CD8-positive, alpha-beta memory T cell (primary cell): ENCODE data around the gene RFTN1. TPM values are rescaled to one million over a fixed set of nuclear protein-coding genes. Genes with fewer than 3 reads are reported as not detected.
A peak's percentile ranks its signal among the peaks of the same experiment; 100 is the strongest.

Experiments used
- CTCF ChIA-PET: fragments of 350-600 bp; sonication (Branson Sonifier 250); formaldehyde crosslinking; loops from one replicate; lab custom pipeline; 2021; ENCODE audit warnings: antibody characterized with exemption; lab: Charles Lee
- POLR2A ChIA-PET: fragments of 350-600 bp; sonication (Branson Sonifier 250); formaldehyde crosslinking; loops from one replicate; lab custom pipeline; 2021; ENCODE audit warnings: antibody characterized with exemption; lab: Charles Lee
- DNase-seq, 5 donors: peaks; one replicate each; pipeline versions ENCODE4 v3.0.0 to v3.0.0-alpha.2; 2020 to 2022; ENCODE audit warnings: mixed read lengths in 1 of 5
- H3K27ac ChIP-seq: one replicate; pipeline ENCODE4 v1.7.0; 2013; ENCODE audit warnings: low read depth, mild to moderate bottlenecking, low read length, moderate library complexity
- H3K27me3 ChIP-seq: 2 replicates; pipeline ENCODE4 v1.7.0; 2013; ENCODE audit warnings: low read length, mild to moderate bottlenecking; ENCODE audit not compliant: insufficient read depth, poor library complexity, severe bottlenecking
- H3K36me3 ChIP-seq: 2 replicates; pipeline ENCODE4 v1.7.0; 2013; ENCODE audit warnings: mild to moderate bottlenecking, low read length, moderate library complexity; ENCODE audit not compliant: insufficient read depth
- H3K4me1 ChIP-seq: 2 replicates; pipeline ENCODE4 v1.7.0; 2013; ENCODE audit warnings: mild to moderate bottlenecking, low read length, moderate library complexity; ENCODE audit not compliant: insufficient read depth
- H3K4me3 ChIP-seq: 2 replicates; pipeline ENCODE4 v1.7.0; 2013; ENCODE audit warnings: mild to moderate bottlenecking, low read length
- H3K9me3 ChIP-seq: 2 replicates; pipeline ENCODE4 v1.7.0; 2013; ENCODE audit warnings: mild to moderate bottlenecking, low read length
- H3K27ac Mint-ChIP-seq, 8 donors: one replicate each; pipeline ENCODE4 v1.8.0; 2020 to 2021; ENCODE audit warnings: mixed read lengths in 8 of 8, mild to moderate bottlenecking in 6 of 8, inconsistent platforms in 3 of 8, moderate library complexity in 3 of 8
- H3K27me3 Mint-ChIP-seq, 2 donors: one replicate each; pipeline ENCODE4 v1.8.0; 2020 to 2021; ENCODE audit warnings: mixed read lengths in 2 of 2, mild to moderate bottlenecking in 1 of 2, moderate library complexity in 1 of 2
- H3K36me3 Mint-ChIP-seq, 3 donors: one replicate each; pipeline ENCODE4 v1.8.0; 2020 to 2021; ENCODE audit warnings: mixed read lengths in 3 of 3, inconsistent platforms in 1 of 3, mild to moderate bottlenecking in 1 of 3
- H3K4me1 Mint-ChIP-seq, 3 donors: one replicate each; pipeline ENCODE4 v1.8.0; 2020 to 2021; ENCODE audit warnings: mixed read lengths in 3 of 3, inconsistent platforms in 1 of 3, mild to moderate bottlenecking in 1 of 3
- H3K4me3 Mint-ChIP-seq, 7 donors: one replicate each; pipeline ENCODE4 v1.8.0; 2020 to 2021; ENCODE audit warnings: mixed read lengths in 7 of 7, mild to moderate bottlenecking in 6 of 7, moderate library complexity in 4 of 7, inconsistent platforms in 2 of 7
- H3K9me3 Mint-ChIP-seq, 5 donors: one replicate each; pipeline ENCODE4 v1.8.0; 2020 to 2022; ENCODE audit warnings: mixed read lengths in 5 of 5, mild to moderate bottlenecking in 3 of 5, moderate library complexity in 2 of 5, inconsistent platforms in 1 of 5
- polyA plus RNA-seq: library from polyadenylated mRNA; unstranded; fragments of 300-500 nt; fragmentation: Illumina TruSeq; gene quantifications from one replicate; pipeline ENCODE4 v1.2.3, GENCODE V29; 2021
- total RNA-seq, 2 experiments: library from RNA; stranded (reverse); gene quantifications; one replicate each; pipeline ENCODE4 v1.2.3, GENCODE V29; 2021

Gene RFTN1
- total and polyA plus RNA-seq, 3 experiments from 2014 or later = 87.4 to 126 (median 125) TPM

GRCh38 chr3:16288664-16289063 lies 224.8 kb downstream of the RFTN1 start:
- peak overlapping the region; percentile 84 for H3K27ac ChIP-seq
- ChIA-PET POLR2A (interaction anchor here (0.6 to 1.3 kb wide), 5 partner anchors 15 to 262 kb away, joined by 3 to 4 read pairs (median 3); no protein-coding TSS in a partner anchor), CTCF (interaction anchor here (0.7 to 9.8 kb wide), 14 partner anchors 11 to 262 kb away, joined by 3 to 286 read pairs (median 4); partner anchors contain the start of genes DPH3 and OXNAD1)
- H3K4me3 ChIP-seq = peak overlapping the region; percentile 93
- H3K4me1 Mint-ChIP-seq = peaks cover 67 to 89% (median 84%) of the 10 kb centered on the region in 3 donors
- peak overlapping the region; percentile 84 to 98 (median 92) for H3K4me3 Mint-ChIP-seq
- no peaks in the 10 kb centered on the region for H3K36me3 ChIP-seq
- no peaks in the 10 kb centered on the region for H3K27me3 Mint-ChIP-seq
- no peaks in the 10 kb centered on the region for H3K27me3 ChIP-seq
- peaks cover 0 to 4% (median 4%) of the 10 kb centered on the region in 5 donors for H3K9me3 Mint-ChIP-seq
- no peak for DNase-seq
- H3K9me3 ChIP-seq = no peaks in the 10 kb centered on the region
- peaks cover 65% of the 10 kb centered on the region for H3K4me1 ChIP-seq
- peak overlapping the region; percentile 85 to 98 (median 94) for H3K27ac Mint-ChIP-seq
- peaks cover 8 to 39% (median 10%) of the 10 kb centered on the region in 3 donors for H3K36me3 Mint-ChIP-seq

DNA sequence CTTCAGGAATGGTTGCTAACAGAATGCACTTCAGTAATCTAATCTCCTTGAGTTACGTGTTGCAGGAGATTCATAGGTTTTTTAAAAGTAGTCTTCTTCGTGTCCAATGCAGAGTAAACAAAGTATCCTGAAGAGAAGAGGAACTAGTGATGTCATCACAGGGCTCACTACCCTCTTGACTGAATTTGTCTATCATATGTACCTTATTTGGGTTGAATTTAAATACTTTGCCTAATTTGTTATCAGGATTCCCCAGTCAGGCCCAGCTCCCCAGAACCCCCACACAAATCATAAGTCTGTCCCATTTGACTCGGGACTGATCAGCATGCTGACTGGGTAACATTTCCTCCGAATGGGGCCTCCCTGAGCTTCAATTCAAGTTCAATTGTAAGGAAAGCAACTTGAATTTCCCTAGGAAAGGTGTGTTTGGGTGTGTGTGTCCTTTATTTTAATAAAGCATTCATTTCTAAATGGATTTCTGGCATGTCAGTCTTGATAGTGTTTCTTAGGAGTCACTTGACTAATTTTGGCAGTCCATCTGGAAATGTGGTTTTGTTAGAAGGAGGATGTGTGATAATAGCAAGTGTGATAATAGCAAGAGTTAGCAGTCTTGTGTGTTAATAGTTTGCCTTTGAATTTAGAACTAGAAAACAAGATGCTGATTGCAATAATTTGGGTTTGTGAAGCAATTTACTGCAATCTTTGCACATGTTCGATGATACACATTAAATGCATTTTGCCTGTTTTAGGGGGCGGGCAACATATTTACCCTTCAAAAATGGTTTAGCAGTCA lies 226.6 kb downstream of the RFTN1 start:
- no peaks in the 10 kb centered on the region for H3K36me3 ChIP-seq
- ChIA-PET POLR2A (interaction anchor here (0.6 to 2.7 kb wide), 11 partner anchors 8 to 229 kb away, joined by 3 to 19 read pairs (median 5); partner anchors contain the start of genes DPH3 and OXNAD1), CTCF (interaction anchor here (0.8 to 3.4 kb wide), 12 partner anchors 12 to 264 kb away, joined by 3 to 20 read pairs (median 6); partner anchors contain the start of genes DPH3 and OXNAD1)

GRCh38 chr3:16286161-16286560 lies 227.3 kb downstream of the RFTN1 start:
- Histone ChIP-seq H3K9me3 (no peaks in the 10 kb centered on the region), H3K4me1 (peaks cover 44% of the 10 kb centered on the region), H3K4me3 (peak overlapping the region; percentile 93), H3K36me3 (no peaks in the 10 kb centered on the region), H3K27me3 (no peaks in the 10 kb centered on the region), H3K27ac (peak overlapping the region; percentile 84)
- peak overlapping the region; percentile 84 to 98 (median 92) for H3K4me3 Mint-ChIP-seq
- POLR2A ChIA-PET = interaction anchor here (0.8 to 2.7 kb wide), 11 partner anchors 9 to 230 kb away, joined by 3 to 19 read pairs (median 5); partner anchors contain the start of genes DPH3 and OXNAD1
- CTCF ChIA-PET = interaction anchor here (0.7 to 3.4 kb wide), 14 partner anchors 11 to 264 kb away, joined by 3 to 20 read pairs (median 5); partner anchors contain the start of genes DPH3 and OXNAD1
- peak overlapping the region; percentile 85 to 98 (median 94) for H3K27ac Mint-ChIP-seq
- H3K9me3 Mint-ChIP-seq = no peaks in the 10 kb centered on the region
- no peaks in the 10 kb centered on the region for H3K27me3 Mint-ChIP-seq
- H3K4me1 Mint-ChIP-seq = peaks cover 51 to 72% (median 66%) of the 10 kb centered on the region in 3 donors
- peak; percentile 34 to 87 (median 83) for DNase-seq
- H3K36me3 Mint-ChIP-seq = peaks cover 5 to 29% (median 8%) of the 10 kb centered on the region in 3 donors

More for the DNA sequence above, 226.6 kb downstream of the RFTN1 start:
- Mint-ChIP-seq H3K4me3 (peak overlapping the region; percentile 84 to 98 (median 92)), H3K27ac (peak overlapping the region; percentile 85 to 98 (median 94)), H3K4me1 (peaks cover 58 to 80% (median 73%) of the 10 kb centered on the region in 3 donors), H3K27me3 (no peaks in the 10 kb centered on the region), H3K36me3 (peaks cover 5 to 32% (median 8%) of the 10 kb centered on the region in 3 donors), H3K9me3 (no peaks in the 10 kb centered on the region)
- no peaks in the 10 kb centered on the region for H3K27me3 ChIP-seq
- peaks cover 51% of the 10 kb centered on the region for H3K4me1 ChIP-seq
- peak overlapping the region; percentile 84 for H3K27ac ChIP-seq
- DNase-seq = no peak
- no peaks in the 10 kb centered on the region for H3K9me3 ChIP-seq
- peak overlapping the region; percentile 93 for H3K4me3 ChIP-seq

DNA sequence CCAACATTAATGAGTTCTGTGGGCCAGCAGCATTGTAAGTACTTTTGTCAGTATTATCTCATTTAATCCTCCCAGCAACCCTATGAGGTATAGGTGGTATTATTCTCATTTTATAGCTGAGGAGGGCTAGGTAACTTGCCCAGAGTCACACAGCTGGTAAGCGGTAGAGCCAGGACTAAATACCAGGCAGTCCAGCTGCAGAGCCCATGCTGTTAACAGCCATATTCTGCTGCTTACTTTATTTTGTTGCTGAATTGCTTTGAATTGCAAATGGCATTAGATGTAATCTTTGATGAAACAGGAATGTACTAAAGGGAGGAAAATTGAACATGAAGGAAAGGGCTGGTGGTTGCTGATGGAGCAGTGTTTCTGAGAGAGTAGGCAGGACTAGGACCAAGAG lies 228.9 kb downstream of the RFTN1 start:
- H3K36me3 ChIP-seq = no peaks in the 10 kb centered on the region
- peak overlapping the region; percentile 6 to 98 (median 84) for H3K4me3 Mint-ChIP-seq
- H3K9me3 Mint-ChIP-seq = no peaks in the 10 kb centered on the region
- H3K4me1 Mint-ChIP-seq = peaks cover 35 to 57% (median 50%) of the 10 kb centered on the region in 3 donors
- H3K27ac ChIP-seq = no peak overlapping the region
- no peaks in the 10 kb centered on the region for H3K27me3 Mint-ChIP-seq
- ChIA-PET POLR2A (interaction anchor here (2.7 kb wide), 1 partner anchor 16 kb away, joined by 16 read pairs; no protein-coding TSS in a partner anchor), CTCF (interaction anchor here (2.8 to 3.4 kb wide), 2 partner anchors 17 to 19 kb away, joined by 19 to 20 read pairs; partner anchors contain the start of genes DPH3 and OXNAD1)
- H3K4me1 ChIP-seq = peaks cover 30% of the 10 kb centered on the region
- no peaks in the 10 kb centered on the region for H3K9me3 ChIP-seq
- peak overlapping the region; percentile 85 to 98 (median 94) for H3K27ac Mint-ChIP-seq
- no peaks in the 10 kb centered on the region for H3K27me3 ChIP-seq
- no peak overlapping the region for H3K4me3 ChIP-seq
- DNase-seq = no peak
- peaks cover 5 to 28% (median 8%) of the 10 kb centered on the region in 3 donors for H3K36me3 Mint-ChIP-seq

GRCh38 chr3:16280671-16281070 lies 232.8 kb downstream of the RFTN1 start:
- H3K4me3 Mint-ChIP-seq = no peak overlapping the region

DNA sequence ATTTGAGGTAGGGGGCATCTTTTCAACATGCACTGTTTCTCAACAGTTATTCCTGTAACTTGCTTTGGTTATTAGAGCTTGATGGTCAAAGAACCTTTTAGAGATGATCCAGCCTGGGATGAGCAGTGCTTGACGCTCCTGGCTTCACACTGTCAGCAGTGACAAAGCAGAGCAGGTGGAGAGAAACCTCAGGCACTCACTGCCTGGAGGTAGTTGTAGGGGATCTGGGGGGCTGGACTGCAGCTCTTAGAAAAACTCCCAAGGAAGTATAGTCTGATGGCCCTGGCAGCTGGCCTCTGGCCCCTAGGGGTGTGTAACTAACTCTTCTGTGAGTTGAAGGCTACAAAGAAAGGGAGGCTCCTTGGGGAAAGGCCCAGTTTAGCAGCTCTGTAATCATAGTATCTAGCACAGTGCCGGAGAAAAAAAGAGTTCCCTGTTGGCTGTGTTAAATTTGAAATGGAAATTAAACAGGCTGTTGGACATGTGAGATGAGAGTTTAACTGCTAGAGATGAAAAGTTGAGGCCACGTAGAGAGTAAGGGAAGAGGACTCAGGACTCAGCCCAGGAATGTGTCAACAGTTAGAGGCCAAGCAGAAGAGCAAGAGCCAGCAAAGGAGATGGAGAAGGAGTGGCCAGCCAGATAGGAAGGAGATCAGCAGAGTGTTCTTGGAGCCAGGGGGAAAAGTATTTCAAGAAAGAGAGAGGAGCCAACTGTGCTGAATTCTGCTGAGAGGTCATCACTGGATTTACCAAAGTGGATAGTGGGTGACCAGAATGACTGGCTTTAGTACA lies 234.3 kb downstream of the RFTN1 start:
- H3K27ac Mint-ChIP-seq = no peak overlapping the region
- H3K36me3 ChIP-seq = no peaks in the 10 kb centered on the region

More at GRCh38 chr3:16280671-16281070, 232.8 kb downstream of the RFTN1 start:
- no peaks in the 10 kb centered on the region for H3K9me3 Mint-ChIP-seq
- H3K27ac Mint-ChIP-seq = no peak overlapping the region
- no peaks in the 10 kb centered on the region for H3K27me3 Mint-ChIP-seq
- no peak for DNase-seq
- no peaks in the 10 kb centered on the region for H3K36me3 ChIP-seq
- peaks cover 13 to 22% (median 21%) of the 10 kb centered on the region in 3 donors for H3K4me1 Mint-ChIP-seq
- no peaks in the 10 kb centered on the region for H3K27me3 ChIP-seq
- CTCF ChIA-PET = interaction anchor here (4.8 kb wide), 1 partner anchor 13 kb away, joined by 21 read pairs; no protein-coding TSS in a partner anchor
- peaks cover 5 to 18% (median 8%) of the 10 kb centered on the region in 3 donors for H3K36me3 Mint-ChIP-seq
- H3K27ac ChIP-seq = no peak overlapping the region
- no peak overlapping the region for H3K4me3 ChIP-seq
- no peaks in the 10 kb centered on the region for H3K9me3 ChIP-seq
- POLR2A ChIA-PET = no interaction called here
- peaks cover 14% of the 10 kb centered on the region for H3K4me1 ChIP-seq

DNA sequence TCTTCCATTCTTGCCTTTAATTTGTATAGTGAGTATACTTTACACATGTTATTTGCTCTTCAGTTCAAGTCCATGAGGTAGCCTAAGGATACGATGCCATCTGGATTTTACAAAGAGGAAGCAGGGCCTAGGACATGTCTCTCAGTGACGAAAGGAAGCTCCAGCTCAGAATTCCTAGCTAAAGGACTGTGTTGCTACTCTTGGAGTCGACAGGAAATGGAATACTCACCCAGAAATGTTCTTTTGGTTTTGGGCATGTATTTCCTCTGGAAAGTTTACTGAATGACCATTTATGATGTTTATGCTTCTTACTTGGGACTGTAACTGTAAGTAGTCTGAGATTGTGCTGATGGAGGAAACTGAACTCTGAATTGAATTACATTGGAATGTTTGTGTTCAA lies 236.0 kb downstream of the RFTN1 start:
- H3K27me3 ChIP-seq = no peaks in the 10 kb centered on the region
- Mint-ChIP-seq H3K36me3 (peaks cover 4 to 36% (median 10%) of the 10 kb centered on the region in 3 donors), H3K27me3 (no peaks in the 10 kb centered on the region), H3K4me3 (no peak overlapping the region), H3K9me3 (no peaks in the 10 kb centered on the region), H3K4me1 (no peaks in the 10 kb centered on the region), H3K27ac (no peak overlapping the region)
- no peak for DNase-seq
- no peak overlapping the region for H3K27ac ChIP-seq
- no peaks in the 10 kb centered on the region for H3K36me3 ChIP-seq
- no peak overlapping the region for H3K4me3 ChIP-seq
- ChIA-PET CTCF (interaction anchor here (1.4 to 4.8 kb wide), 2 partner anchors 9 to 12 kb away, joined by 3 to 21 read pairs; no protein-coding TSS in a partner anchor), POLR2A (no interaction called here)
- H3K4me1 ChIP-seq = no peaks in the 10 kb centered on the region
- H3K9me3 ChIP-seq = no peaks in the 10 kb centered on the region

More for the DNA sequence above, 234.3 kb downstream of the RFTN1 start:
- no peak for DNase-seq
- ChIA-PET POLR2A (no interaction called here), CTCF (interaction anchor here (4.8 kb wide), 1 partner anchor 11 kb away, joined by 21 read pairs; no protein-coding TSS in a partner anchor)
- H3K4me1 ChIP-seq = no peaks in the 10 kb centered on the region
- Mint-ChIP-seq H3K27me3 (no peaks in the 10 kb centered on the region), H3K4me3 (no peak overlapping the region), H3K9me3 (no peaks in the 10 kb centered on the region), H3K36me3 (peaks cover 5 to 29% (median 10%) of the 10 kb centered on the region in 3 donors), H3K4me1 (peaks cover 0 to 8% (median 6%) of the 10 kb centered on the region in 3 donors)
- H3K27me3 ChIP-seq = no peaks in the 10 kb centered on the region
- H3K9me3 ChIP-seq = no peaks in the 10 kb centered on the region
- no peak overlapping the region for H3K27ac ChIP-seq
- H3K4me3 ChIP-seq = no peak overlapping the region
